Tibial artery (tissue), 4 donors: ENCODE results near the gene FOXE3.
A peak's percentile ranks its signal among the peaks of the same experiment; 100 is the strongest.

Source experiments
- DNase-seq, 2 donors: peaks; one replicate each; pipeline ENCODE4 v3.0.0-alpha.2; 2019
- H3K27ac ChIP-seq, 2 donors: fragments of 200-600 bp; sonication (generic) in 1 of 2; 1 replicate in 1 of 2; 2 replicates in 1 of 2; pipeline ENCODE4 v1.5.1; 2018 to 2019; ENCODE audit warnings: mild to moderate bottlenecking in 1 of 2
- H3K27me3 ChIP-seq, 2 donors: fragments of 200-600 bp; sonication (generic) in 1 of 2; one replicate each; pipeline versions ENCODE4 v1.5.1 to v1.6.0; 2016 to 2019
- H3K36me3 ChIP-seq, 3 donors: fragments of 200-600 bp; sonication (generic) in 2 of 3; one replicate each; pipeline ENCODE4 v1.5.1; 2016 to 2019; ENCODE audit warnings: mild to moderate bottlenecking in 2 of 3
- H3K4me1 ChIP-seq, 4 donors: fragments of 200-600 bp; sonication (generic) in 2 of 4; 1 replicate in 3 of 4; 2 replicates in 1 of 4; pipeline ENCODE4 v1.5.1; 2016 to 2019
- H3K4me3 ChIP-seq, 2 donors: fragments of 200-600 bp; sonication (generic) in 1 of 2; 1 replicate in 1 of 2; 2 replicates in 1 of 2; pipeline ENCODE4 v1.5.1; 2018 to 2019; ENCODE audit warnings: mild to moderate bottlenecking in 2 of 2
- H3K9me3 ChIP-seq, 3 donors: fragments of 200-600 bp; sonication (generic) in 1 of 3; one replicate each; pipeline ENCODE4 v1.5.1; 2016 to 2019
- CTCF ChIP-seq, 2 experiments: fragments of 200-600 bp in 1 of 2; fragments of 450-650 bp in 1 of 2; IDR thresholded peaks; one replicate each; pipeline ENCODE4 v1.5.1; 2017 to 2019; ENCODE audit warnings: antibody characterized with exemption in 2 of 2, mild to moderate bottlenecking in 1 of 2, moderate library complexity in 1 of 2
- intact Hi-C: fragments of 100-400 bp; cut with DNase I; formaldehyde crosslinking; loops from one replicate; pipeline ENCODE4 v1.15.0; 2023; ENCODE audit warnings: low total_unique reads

FOXE3 gene

GRCh38 chr1:47417170-47418044 lies 1.3 kb downstream of the FOXE3 start:
- peaks cover 0 to 48% of the 10 kb centered on the region in 2 donors for H3K27me3 ChIP-seq

GRCh38 chr1:47418122-47418521 lies 2.0 kb downstream of the FOXE3 start:
- no peaks in the 10 kb centered on the region for H3K9me3 ChIP-seq
- TF ChIP-seq CTCF (IDR thresholded peaks at IDR 0.05): no peak
- no peaks in the 10 kb centered on the region for H3K36me3 ChIP-seq
- H3K27me3 ChIP-seq: peaks cover 0 to 46% of the 10 kb centered on the region in 2 donors
- H3K4me1 ChIP-seq: peaks cover 0 to 7% (median 4%) of the 10 kb centered on the region in 4 donors
- intact Hi-C loops: no loop called here
- no peak overlapping the region for H3K27ac ChIP-seq
- H3K4me3 ChIP-seq: no peak overlapping the region
- no peak for DNase-seq

More at GRCh38 chr1:47417170-47418044, 1.3 kb downstream of the FOXE3 start:
- Histone ChIP-seq H3K36me3 (no peaks in the 10 kb centered on the region), H3K27ac (no peak overlapping the region), H3K4me1 (peaks cover 0 to 7% (median 4%) of the 10 kb centered on the region in 4 donors), H3K9me3 (no peaks in the 10 kb centered on the region), H3K4me3 (peak overlapping the region in 1 of 2 donors; percentile 36)
- intact Hi-C loops: no loop called here
- no peak for DNase-seq
- TF ChIP-seq CTCF (IDR thresholded peaks at IDR 0.05): no peak

GRCh38 chr1:47418681-47419325 lies 2.7 kb downstream of the FOXE3 start:
- DNase-seq: no peak
- no peak for TF ChIP-seq CTCF (IDR thresholded peaks at IDR 0.05)
- H3K27me3 ChIP-seq: peaks cover 0 to 44% of the 10 kb centered on the region in 2 donors

GRCh38 chr1:47420547-47420946 lies 4.5 kb downstream of the FOXE3 start:
- DNase-seq: no peak
- H3K36me3 ChIP-seq: no peaks in the 10 kb centered on the region
- H3K27ac ChIP-seq: no peak overlapping the region
- intact Hi-C loops: loop anchor here (10.0 kb wide), 1 partner anchor 226 kb away; the partner anchor contains the start of gene PDZK1IP1
- TF ChIP-seq CTCF (IDR thresholded peaks at IDR 0.05): no peak
- no peak overlapping the region for H3K4me3 ChIP-seq
- H3K4me1 ChIP-seq: peaks cover 0 to 14% (median 4%) of the 10 kb centered on the region in 4 donors
- H3K9me3 ChIP-seq: no peaks in the 10 kb centered on the region
- peaks cover 0 to 36% of the 10 kb centered on the region in 2 donors for H3K27me3 ChIP-seq

More at GRCh38 chr1:47418681-47419325, 2.7 kb downstream of the FOXE3 start:
- no peak overlapping the region for H3K4me3 ChIP-seq
- H3K27ac ChIP-seq: no peak overlapping the region
- intact Hi-C loops: no loop called here
- no peaks in the 10 kb centered on the region for H3K9me3 ChIP-seq
- peaks cover 0 to 7% (median 4%) of the 10 kb centered on the region in 4 donors for H3K4me1 ChIP-seq
- no peaks in the 10 kb centered on the region for H3K36me3 ChIP-seq

- intact Hi-C loops: loop anchor here (10.0 kb wide), 1 partner anchor 229 kb away; the partner anchor contains the start of gene PDZK1IP1
- Histone ChIP-seq H3K36me3 (no peaks in the 10 kb centered on the region), H3K27ac (no peak overlapping the region), H3K9me3 (no peaks in the 10 kb centered on the region), H3K4me3 (no peak overlapping the region), H3K27me3 (peaks cover 0 to 4% of the 10 kb centered on the region in 2 donors), H3K4me1 (peaks cover 0 to 7% (median 0%) of the 10 kb centered on the region in 4 donors)
- DNase-seq: no peak
- no peak for TF ChIP-seq CTCF (IDR thresholded peaks at IDR 0.05)
Measured at GRCh38 chr1:47423872-47424271, 7.8 kb downstream of the FOXE3 start.
